Psoas muscle (tissue), 8 donors: ENCODE data around the gene COLEC12. TPM values are rescaled to one million over a fixed set of nuclear protein-coding genes. Genes with fewer than 3 reads are reported as not detected.

Source experiments
- ATAC-seq, 4 donors: fragments of 200-7000 bp; cut with Tn5 transposase; one replicate each; pipeline ENCODE4 v1.9.1; 2020; ENCODE audit warnings: moderate library complexity in 3 of 4, mild to moderate bottlenecking in 2 of 4
- DNase-seq, 2 donors: peaks; one replicate each; pipeline ENCODE4 v3.0.0-alpha.2; 2020
- H3K27ac ChIP-seq: fragments of 200-600 bp; one replicate; pipeline ENCODE4 v1.8.0; 2022
- H3K27me3 ChIP-seq, 3 donors: fragments of 200-600 bp in 1 of 3; one replicate each; pipeline versions ENCODE4 v1.6.1 to v1.8.0; 2013 to 2022; ENCODE audit warnings: low read length in 2 of 3, mild to moderate bottlenecking in 2 of 3, moderate library complexity in 1 of 3; ENCODE audit not compliant: insufficient read depth in 3 of 3
- H3K36me3 ChIP-seq, 2 donors: fragments of 200-600 bp in 1 of 2; one replicate each; pipeline versions ENCODE4 v1.6.1 to v1.8.0; 2013 to 2022; ENCODE audit warnings: low read depth in 1 of 2, mild to moderate bottlenecking in 1 of 2, moderate library complexity in 1 of 2; ENCODE audit not compliant: insufficient read depth in 1 of 2
- H3K4me1 ChIP-seq: fragments of 200-600 bp; one replicate; pipeline ENCODE4 v1.8.0; 2022
- H3K4me3 ChIP-seq: fragments of 200-600 bp; one replicate; pipeline ENCODE4 v1.8.0; 2022; ENCODE audit warnings: mild to moderate bottlenecking
- H3K9me3 ChIP-seq: fragments of 200-600 bp; one replicate; pipeline ENCODE4 v1.8.0; 2022
- CTCF ChIP-seq: fragments of 200-600 bp; IDR thresholded peaks from one replicate; pipeline ENCODE4 v1.8.0; 2022; ENCODE audit warnings: antibody characterized with exemption
- WGBS, 3 donors: extraction: QIAGEN DNeasy Blood & Tissue Kit; methylation state at CpG; one replicate each; pipeline versions ENCODE4 v1.1.6 to v1.1.7; 2013; 5-methylcytosine and 5-hydroxymethylcytosine counted together
- intact Hi-C, 2 donors: fragments of 100-400 bp; cut with DNase I; formaldehyde crosslinking; loops; one replicate each; pipeline versions ENCODE4 v1.11.0 to v1.14.2; 2022
- polyA plus RNA-seq, 3 donors: library from polyadenylated mRNA; stranded (reverse); fragments of 200-250 nt; gene quantifications; one replicate each; pipeline ENCODE4 v1.2.3, GENCODE V29; 2013
- total RNA-seq, 4 donors: library from RNA; stranded (reverse); fragmentation: NEBNext Ultra II Directional in 2 of 4; extraction: Animal tissue kit (Norgen Biotek cat#: 25700) in 2 of 4; gene quantifications; one replicate each; pipeline versions ENCODE4 v1.2.1 to v1.2.4, GENCODE V29; 2021 to 2023
- donor health status: healthy with polysubstance abuse.
- donor health status: DM: no; HTN: no; CAD: no; lungs with moderate emphysema.
- donor health status: Bipolar disorder and iron deficiency.
- donor health status: healthy.
- donor health status: DM: yes; HTN: yes; CAD: no.
- donor health status: DM: no; HTN: no; CAD: no.
- donor health status: DM: no; HTN: no; CAD: no.
- donor health status: DM: yes; HTN: yes; CAD: no.

Gene COLEC12
- total and polyA plus RNA-seq, 7 donors: 0.80 to 6.4 (median 3.4) TPM

GRCh38 chr18:461762-462161 lies 38.7 kb downstream of the COLEC12 start:
- DNase-seq (no peak), ATAC-seq (no peak)
- Histone ChIP-seq H3K36me3 (no peaks in the 10 kb centered on the region), H3K27me3 (peaks cover 0 to 6% (median 0%) of the 10 kb centered on the region in 3 donors), H3K9me3 (no peaks in the 10 kb centered on the region), H3K4me1 (peaks cover 4% of the 10 kb centered on the region), H3K27ac (no peak overlapping the region), H3K4me3 (no peak overlapping the region)
- no peak for TF ChIP-seq CTCF
- 49 to 66% (median 50%) methylated on average over 2 of the region's 2 CpGs for WGBS, 3 donors
- intact Hi-C loops: no loop called here

GRCh38 chr18:460791-461190 lies 39.7 kb downstream of the COLEC12 start:
- peaks cover 7% of the 10 kb centered on the region for H3K4me1 ChIP-seq
- ATAC-seq: no peak
- H3K36me3 ChIP-seq: no peaks in the 10 kb centered on the region
- no peak overlapping the region for H3K27ac ChIP-seq
- 90 to 93% (median 90%) methylated on average over 5 of the region's 6 CpGs for WGBS, 3 donors
- H3K4me3 ChIP-seq: no peak overlapping the region
- H3K27me3 ChIP-seq: peaks cover 0 to 6% (median 0%) of the 10 kb centered on the region in 3 donors
- DNase-seq: no peak
- intact Hi-C loops: no loop called here
- TF ChIP-seq CTCF: no peak
- H3K9me3 ChIP-seq: no peaks in the 10 kb centered on the region

- 80 to 81% (median 81%) methylated on average over 14 of the region's 14 CpGs for WGBS, 3 donors
- peaks cover 7% of the 10 kb centered on the region for H3K4me1 ChIP-seq
- intact Hi-C loops: no loop called here
- H3K4me3 ChIP-seq: no peak overlapping the region
- DNase-seq: no peak
- H3K36me3 ChIP-seq: no peaks in the 10 kb centered on the region
- no peak for TF ChIP-seq CTCF
- no peaks in the 10 kb centered on the region for H3K9me3 ChIP-seq
- no peak for ATAC-seq
- H3K27ac ChIP-seq: no peak overlapping the region
- peaks cover 0 to 6% (median 0%) of the 10 kb centered on the region in 3 donors for H3K27me3 ChIP-seq
Observed at GRCh38 chr18:459814-460593, 40.5 kb downstream of the COLEC12 start.

GRCh38 chr18:457521-458412 lies 42.7 kb downstream of the COLEC12 start:
- Histone ChIP-seq H3K27ac (peak overlapping the region; percentile 5), H3K27me3 (peaks cover 0 to 6% (median 0%) of the 10 kb centered on the region in 3 donors), H3K36me3 (no peaks in the 10 kb centered on the region), H3K4me1 (peaks cover 7% of the 10 kb centered on the region), H3K4me3 (no peak overlapping the region), H3K9me3 (no peaks in the 10 kb centered on the region)
- ATAC-seq (peak in 2 of 4 donors; percentile 30 to 37), DNase-seq (no peak)
- intact Hi-C loops: no loop called here
- 43 to 48% (median 46%) methylated on average over 12 of the region's 12 CpGs for WGBS, 3 donors
- TF ChIP-seq CTCF: no peak
